Stomach (tissue), 4 donors: Measurements from ENCODE around the gene FLYWCH1.

Source experiments
- POLR2A ChIP-seq, 4 donors: fragments of 450-650 bp; IDR thresholded peaks; one replicate each; pipeline ENCODE4 v1.6.1; 2016; ENCODE audit warnings: antibody characterized with exemption in 4 of 4, control low read depth in 2 of 4, mild to moderate bottlenecking in 1 of 4, moderate library complexity in 1 of 4
- POLR2AphosphoS5 ChIP-seq, 3 donors: sonication (generic); formaldehyde crosslinking; IDR thresholded peaks; one replicate each; pipeline ENCODE4 v1.6.1; 2016; ENCODE audit warnings: antibody characterized with exemption in 3 of 3
- TF ChIP-seq, protein P1 (sequence below), 7 experiments: fragments of 450-650 bp in 4 of 7; fragments of 200-600 bp in 3 of 7; sonication (generic) in 3 of 7; IDR thresholded peaks; one replicate each; pipeline ENCODE4 v1.5.1; 2016 to 2019; ENCODE audit warnings: antibody characterized with exemption in 7 of 7, control low read depth in 2 of 7, mild to moderate bottlenecking in 1 of 7

DNA sequence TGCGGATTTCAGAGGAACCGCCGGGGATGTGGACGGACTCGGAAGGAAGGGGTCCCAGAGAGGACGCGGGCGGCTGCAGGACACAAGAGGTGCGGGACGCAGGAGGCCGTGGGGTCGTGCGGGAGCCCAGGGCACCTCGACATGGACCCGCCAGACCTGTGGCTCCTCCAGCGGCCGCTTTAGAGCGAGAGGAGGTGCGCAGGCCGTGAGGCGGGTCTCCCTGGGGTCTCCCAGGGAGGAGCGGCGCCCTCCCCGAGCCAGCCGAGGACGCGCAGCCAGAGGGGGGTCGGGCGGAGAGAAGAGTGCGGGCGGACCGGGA lies 6.8 kb upstream of the FLYWCH1 start:
- TF ChIP-seq, protein P1, sequence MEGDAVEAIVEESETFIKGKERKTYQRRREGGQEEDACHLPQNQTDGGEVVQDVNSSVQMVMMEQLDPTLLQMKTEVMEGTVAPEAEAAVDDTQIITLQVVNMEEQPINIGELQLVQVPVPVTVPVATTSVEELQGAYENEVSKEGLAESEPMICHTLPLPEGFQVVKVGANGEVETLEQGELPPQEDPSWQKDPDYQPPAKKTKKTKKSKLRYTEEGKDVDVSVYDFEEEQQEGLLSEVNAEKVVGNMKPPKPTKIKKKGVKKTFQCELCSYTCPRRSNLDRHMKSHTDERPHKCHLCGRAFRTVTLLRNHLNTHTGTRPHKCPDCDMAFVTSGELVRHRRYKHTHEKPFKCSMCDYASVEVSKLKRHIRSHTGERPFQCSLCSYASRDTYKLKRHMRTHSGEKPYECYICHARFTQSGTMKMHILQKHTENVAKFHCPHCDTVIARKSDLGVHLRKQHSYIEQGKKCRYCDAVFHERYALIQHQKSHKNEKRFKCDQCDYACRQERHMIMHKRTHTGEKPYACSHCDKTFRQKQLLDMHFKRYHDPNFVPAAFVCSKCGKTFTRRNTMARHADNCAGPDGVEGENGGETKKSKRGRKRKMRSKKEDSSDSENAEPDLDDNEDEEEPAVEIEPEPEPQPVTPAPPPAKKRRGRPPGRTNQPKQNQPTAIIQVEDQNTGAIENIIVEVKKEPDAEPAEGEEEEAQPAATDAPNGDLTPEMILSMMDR (IDR thresholded peaks at IDR 0.05), result no peak
- TF ChIP-seq POLR2A (IDR thresholded peaks at IDR 0.05), result peak in 1 of 4 donors; percentile 54
- no peak for TF ChIP-seq POLR2AphosphoS5 (IDR thresholded peaks at IDR 0.05)
